ENCODE measurements around the gene INPP5D. TPM values are rescaled to one million over a fixed set of nuclear protein-coding genes. Genes with fewer than 3 reads are reported as not detected.

The INPP5D gene
- total RNA-seq, 4 donors from 2014 or later = 6.5 to 18.7 (median 11.5) TPM

- Histone ChIP-seq H3K27ac (no peak overlapping the region), H3K27me3 (no peaks in the 10 kb centered on the region), H3K4me3 (no peak overlapping the region), H3K4me1 (no peaks in the 10 kb centered on the region), H3K9me3 (no peaks in the 10 kb centered on the region), H3K36me3 (peaks cover 9% of the 10 kb centered on the region)
- DNase-seq (ENCODE audit: low spot score in 2 of 2) = no peak
- TF ChIP-seq POLR2A (IDR thresholded peaks at IDR 0.05) = no peak
- no peak for TF ChIP-seq EP300 (IDR thresholded peaks at IDR 0.05)
- no peak for TF ChIP-seq POLR2AphosphoS5 (IDR thresholded peaks at IDR 0.05)
- TF ChIP-seq, protein P1, sequence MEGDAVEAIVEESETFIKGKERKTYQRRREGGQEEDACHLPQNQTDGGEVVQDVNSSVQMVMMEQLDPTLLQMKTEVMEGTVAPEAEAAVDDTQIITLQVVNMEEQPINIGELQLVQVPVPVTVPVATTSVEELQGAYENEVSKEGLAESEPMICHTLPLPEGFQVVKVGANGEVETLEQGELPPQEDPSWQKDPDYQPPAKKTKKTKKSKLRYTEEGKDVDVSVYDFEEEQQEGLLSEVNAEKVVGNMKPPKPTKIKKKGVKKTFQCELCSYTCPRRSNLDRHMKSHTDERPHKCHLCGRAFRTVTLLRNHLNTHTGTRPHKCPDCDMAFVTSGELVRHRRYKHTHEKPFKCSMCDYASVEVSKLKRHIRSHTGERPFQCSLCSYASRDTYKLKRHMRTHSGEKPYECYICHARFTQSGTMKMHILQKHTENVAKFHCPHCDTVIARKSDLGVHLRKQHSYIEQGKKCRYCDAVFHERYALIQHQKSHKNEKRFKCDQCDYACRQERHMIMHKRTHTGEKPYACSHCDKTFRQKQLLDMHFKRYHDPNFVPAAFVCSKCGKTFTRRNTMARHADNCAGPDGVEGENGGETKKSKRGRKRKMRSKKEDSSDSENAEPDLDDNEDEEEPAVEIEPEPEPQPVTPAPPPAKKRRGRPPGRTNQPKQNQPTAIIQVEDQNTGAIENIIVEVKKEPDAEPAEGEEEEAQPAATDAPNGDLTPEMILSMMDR (IDR thresholded peaks at IDR 0.05) = no peak
- WGBS = 92% methylated on average over 11 of the region's 11 CpGs
These were observed 108.8 kb downstream of the INPP5D start for GRCh38 chr2:233168919-233169318.

- no peak overlapping the region for H3K27ac ChIP-seq
- H3K36me3 ChIP-seq = peaks cover 9% of the 10 kb centered on the region
- TF ChIP-seq POLR2AphosphoS5 (IDR thresholded peaks at IDR 0.05) = no peak
- TF ChIP-seq, protein P1 (IDR thresholded peaks at IDR 0.05) = no peak
- TF ChIP-seq POLR2A (IDR thresholded peaks at IDR 0.05) = no peak
- no peak for TF ChIP-seq EP300 (IDR thresholded peaks at IDR 0.05)
- no peaks in the 10 kb centered on the region for H3K4me1 ChIP-seq
- H3K9me3 ChIP-seq = no peaks in the 10 kb centered on the region
- no peaks in the 10 kb centered on the region for H3K27me3 ChIP-seq
- WGBS = 94% methylated on average over 2 of the region's 2 CpGs
- H3K4me3 ChIP-seq = no peak overlapping the region
- DNase-seq (ENCODE audit: low spot score in 2 of 2) = no peak
These were observed 111.2 kb downstream of the INPP5D start for GRCh38 chr2:233171344-233171743.

DNA sequence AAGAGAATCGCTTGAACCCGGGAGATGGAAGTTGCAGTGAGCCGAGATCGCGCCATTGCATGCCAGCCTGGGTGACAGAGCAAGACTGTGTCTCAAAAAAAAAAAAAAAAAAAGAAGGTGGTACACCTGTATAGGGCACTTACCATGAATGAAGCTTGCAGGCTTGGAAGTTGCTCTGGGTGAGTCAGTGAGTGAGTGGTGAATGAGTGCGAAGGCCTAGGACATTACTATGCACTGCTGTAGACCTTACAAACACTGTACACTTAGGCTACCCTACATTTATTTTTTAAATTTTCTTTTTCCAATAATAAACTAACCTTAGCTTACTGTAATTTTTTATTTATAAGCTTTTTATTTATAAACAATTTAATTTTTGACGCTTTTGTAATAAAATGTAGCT lies 113.0 kb downstream of the INPP5D start:
- DNase-seq (ENCODE audit: low spot score in 2 of 2) = no peak
- H3K27me3 ChIP-seq = no peaks in the 10 kb centered on the region
- no peak overlapping the region for H3K4me3 ChIP-seq
- no peaks in the 10 kb centered on the region for H3K9me3 ChIP-seq
- H3K27ac ChIP-seq = no peak overlapping the region
- 94% methylated on average over 7 of the region's 7 CpGs for whole genome bisulfite sequencing
- H3K4me1 ChIP-seq = no peaks in the 10 kb centered on the region
- no peak for TF ChIP-seq POLR2AphosphoS5 (IDR thresholded peaks at IDR 0.05)
- no peak for TF ChIP-seq EP300 (IDR thresholded peaks at IDR 0.05)
- no peak for TF ChIP-seq POLR2A (IDR thresholded peaks at IDR 0.05)
- TF ChIP-seq, protein P1 (IDR thresholded peaks at IDR 0.05) = no peak
- peaks cover 9% of the 10 kb centered on the region for H3K36me3 ChIP-seq

DNA sequence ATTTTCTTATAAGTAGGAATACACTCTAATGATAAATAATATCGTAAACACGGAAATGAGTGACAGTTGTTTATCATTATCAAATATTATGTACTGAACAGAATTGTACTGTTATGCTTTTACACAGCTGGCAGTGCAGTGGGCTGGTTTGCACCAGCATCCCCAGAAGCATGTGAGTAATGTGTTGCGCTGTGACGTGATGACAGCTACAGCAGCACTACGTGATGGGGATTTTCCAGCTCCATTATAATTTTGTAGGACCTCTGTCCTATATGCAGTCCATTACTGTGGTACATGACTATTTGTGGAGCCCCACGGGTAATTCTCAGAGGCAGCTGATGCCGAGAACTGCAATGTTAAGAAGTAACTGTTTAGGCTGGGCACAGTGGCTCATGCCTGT lies 114.0 kb downstream of the INPP5D start:
- Histone ChIP-seq H3K9me3 (no peaks in the 10 kb centered on the region), H3K27me3 (no peaks in the 10 kb centered on the region), H3K36me3 (peaks cover 9% of the 10 kb centered on the region), H3K27ac (no peak overlapping the region), H3K4me1 (no peaks in the 10 kb centered on the region), H3K4me3 (no peak overlapping the region)
- TF ChIP-seq POLR2AphosphoS5 (IDR thresholded peaks at IDR 0.05) (no peak), EP300 (IDR thresholded peaks at IDR 0.05) (no peak), POLR2A (IDR thresholded peaks at IDR 0.05) (no peak)
- TF ChIP-seq, protein P1 (IDR thresholded peaks at IDR 0.05) = no peak
- WGBS = 65% methylated on average over 6 of the region's 7 CpGs
- DNase-seq (ENCODE audit: low spot score in 2 of 2) = no peak

DNA sequence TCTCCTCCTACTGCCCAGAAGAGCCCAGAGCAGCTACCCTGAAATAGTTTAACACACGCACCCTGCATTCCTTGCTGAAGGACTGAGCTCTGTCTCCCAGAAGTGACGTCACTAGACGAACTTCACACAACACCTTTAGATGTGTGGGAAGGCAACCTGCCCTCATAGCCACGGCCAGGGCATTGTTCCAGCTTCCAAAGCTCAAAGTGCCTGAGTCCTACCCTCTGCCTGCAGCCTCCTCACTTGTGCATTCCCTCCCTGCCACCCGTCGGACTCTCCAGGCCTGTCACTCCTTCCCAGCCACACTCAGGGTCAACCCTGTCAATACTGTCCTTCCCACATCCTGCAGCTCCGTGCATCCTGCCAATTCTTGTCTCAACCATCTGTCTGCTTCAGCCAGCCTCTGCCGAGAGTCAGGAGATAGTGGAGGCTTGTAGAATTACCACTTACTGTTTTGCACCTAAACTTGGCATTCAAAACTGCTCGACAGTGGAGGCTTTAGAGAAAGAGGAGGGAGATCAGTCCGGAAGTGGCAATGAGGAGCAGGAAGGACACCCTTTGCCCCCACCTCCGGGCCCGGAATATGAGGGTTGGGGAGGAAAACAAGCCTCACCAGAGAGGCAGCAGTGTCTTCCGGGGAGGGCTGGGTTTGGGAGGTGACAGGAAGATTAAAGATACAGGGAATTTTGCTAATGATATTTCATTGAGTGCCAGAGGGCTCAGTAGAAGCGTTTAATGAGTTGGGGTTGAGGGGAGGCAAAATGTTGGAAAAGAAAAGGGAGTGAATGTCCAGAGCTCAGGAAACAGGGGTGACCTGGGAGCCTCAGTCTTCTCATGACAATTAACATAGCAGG lies 119.1 kb downstream of the INPP5D start:
- no peak for DNase-seq (ENCODE audit: low spot score in 2 of 2)
- H3K4me1 ChIP-seq = no peaks in the 10 kb centered on the region
- no peak overlapping the region for H3K4me3 ChIP-seq
- no peak for TF ChIP-seq POLR2A (IDR thresholded peaks at IDR 0.05)
- no peak for TF ChIP-seq EP300 (IDR thresholded peaks at IDR 0.05)
- TF ChIP-seq, protein P1 (IDR thresholded peaks at IDR 0.05) = no peak
- TF ChIP-seq POLR2AphosphoS5 (IDR thresholded peaks at IDR 0.05) = no peak
- WGBS = 86% methylated on average over 14 of the region's 14 CpGs
- no peaks in the 10 kb centered on the region for H3K27me3 ChIP-seq
- peaks cover 13% of the 10 kb centered on the region for H3K36me3 ChIP-seq
- no peaks in the 10 kb centered on the region for H3K9me3 ChIP-seq
- H3K27ac ChIP-seq = no peak overlapping the region

All from suprapubic skin (tissue), 4 donors.